Endothelial cell of umbilical vein (primary cell): ENCODE measurements around the gene MIB2.

Experiments used
- EZH2 ChIP-seq: IDR thresholded peaks from 2 replicates; pipeline ENCODE4 v1.6.1; 2012; ENCODE audit warnings: borderline replicate concordance, low read depth, mild to moderate bottlenecking, moderate library complexity, low read length, inconsistent platforms; ENCODE audit not compliant: severe bottlenecking
- POLR2A ChIP-seq: IDR thresholded peaks from 2 replicates; pipeline ENCODE4 v1.6.1; 2012; ENCODE audit warnings: low read depth, mild to moderate bottlenecking, control low read depth, low read length

DNA sequence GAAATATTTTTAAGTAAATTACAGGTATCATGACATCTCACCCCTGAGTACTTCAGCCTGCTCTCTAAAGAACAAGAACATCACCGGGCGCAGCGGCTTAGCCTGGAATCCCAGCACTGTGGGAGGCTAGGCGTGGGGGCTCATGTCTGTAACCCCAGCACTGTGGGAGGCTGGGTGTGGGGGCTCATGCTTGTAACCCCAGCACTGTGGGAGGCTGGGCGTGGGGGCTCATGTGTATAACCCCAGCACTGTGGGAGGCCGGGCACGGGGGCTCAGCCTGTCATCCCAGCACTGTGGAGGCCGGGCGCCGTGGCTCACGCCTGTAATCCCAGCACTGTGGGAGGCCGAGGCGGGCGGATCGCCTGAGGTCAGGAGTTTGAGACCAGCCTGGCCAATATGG is 51.2 kb downstream of the MIB2 start:
- TF ChIP-seq EZH2, result no peak
- no peak for TF ChIP-seq POLR2A
